HCT116 (cell line): ENCODE results near the gene GJC1. TPM values are rescaled to one million over a fixed set of nuclear protein-coding genes. Genes with fewer than 3 reads are reported as not detected.
A peak's percentile ranks its signal among the peaks of the same experiment; 100 is the strongest.

Experiments
- ATAC-seq: fragments of 200-7000 bp; cut with Tn5 transposase; 2 replicates; pipeline ENCODE4 v1.9.1; 2020; ENCODE audit warnings: mild to moderate bottlenecking, moderate library complexity
- BruUV-seq: library from RNA; stranded (reverse); fragments of 400-500 nt; replicated peaks from 2 replicates; lab custom pipeline; 2021; lab: Mats Ljungman, UMichigan
- CTCF ChIA-PET: fragments of 300-600 bp; sonication (Branson Sonifier 250); formaldehyde crosslinking; loops from one replicate; lab custom pipeline; 2021; ENCODE audit warnings: antibody characterized with exemption; lab: Charles Lee
- POLR2A ChIA-PET: fragments of 300-600, 350-600 bp; sonication (Branson Sonifier 250); formaldehyde crosslinking; loops from one replicate; lab custom pipeline; 2021; ENCODE audit warnings: antibody characterized with exemption; lab: Charles Lee
- RAD21 ChIA-PET, 2 experiments: fragments of 300-600 bp; sonication (Branson Sonifier 250); formaldehyde crosslinking; loops; one replicate each; lab custom pipeline; 2023; ENCODE audit warnings: low total read pairs in 2 of 2; ENCODE audit not compliant: uncharacterized antibody in 2 of 2, unreplicated experiment in 2 of 2, low non-redundant PET in 1 of 2; lab: Charles Lee
- DNase-seq: peaks from one replicate; pipeline ENCODE4 v3.0.0-alpha.2; 2010; ENCODE audit warnings: low read depth, low spot score
- H2AFZ ChIP-seq: fragments of 200-600 bp; shearing (Covaris generic), sonication (generic); 2 replicates; pipeline ENCODE4 v1.6.1; 2017; ENCODE audit warnings: low read depth, mixed run types, mixed read lengths, antibody characterized with exemption, low read length; ENCODE audit not compliant: poor library complexity, severe bottlenecking
- H3K27ac ChIP-seq: 2 replicates; pipeline ENCODE4 v1.5.1; 2012; ENCODE audit warnings: low read depth, low read length
- H3K27me3 ChIP-seq: fragments of 200-600 bp; sonication (generic); 2 replicates; pipeline ENCODE4 v1.6.1; 2016; ENCODE audit warnings: mixed run types, low read length, mixed read lengths; ENCODE audit not compliant: insufficient read depth
- H3K36me3 ChIP-seq, 2 experiments: fragments of 200-500 bp in 1 of 2; fragments of 200-600 bp in 1 of 2; sonication (Bioruptor generic) in 1 of 2; sonication (generic) in 1 of 2; 2 replicates each; pipeline versions ENCODE4 v1.5.1 to v1.6.1; 2014 to 2016; ENCODE audit warnings: low read length in 2 of 2, inconsistent platforms in 1 of 2, mixed read lengths in 1 of 2, mixed run types in 1 of 2; ENCODE audit not compliant: insufficient read depth in 2 of 2, control insufficient read depth in 1 of 2
- H3K4me1 ChIP-seq, 2 experiments: fragments of 200-600 bp in 1 of 2; sonication (generic) in 1 of 2; 2 replicates each; pipeline versions ENCODE4 v1.5.1 to v1.6.1; 2012 to 2017; ENCODE audit warnings: low read length in 2 of 2, inconsistent platforms in 1 of 2, mild to moderate bottlenecking in 1 of 2, mixed read lengths in 1 of 2, mixed run types in 1 of 2, moderate library complexity in 1 of 2; ENCODE audit not compliant: insufficient read depth in 2 of 2, control insufficient read depth in 1 of 2
- H3K4me2 ChIP-seq: fragments of 200-600 bp; sonication (generic); 2 replicates; pipeline ENCODE4 v1.6.1; 2017; ENCODE audit warnings: mixed run types, low read length, mixed read lengths
- H3K4me3 ChIP-seq, 2 experiments: fragments of 200-600 bp in 1 of 2; sonication (generic) in 1 of 2; replicated peaks in 1 of 2; 2 replicates each; pipeline ENCODE4 v1.5.1; 2011 to 2016; ENCODE audit warnings: low read length in 2 of 2, control low read depth in 1 of 2, low read depth in 1 of 2, mild to moderate bottlenecking in 1 of 2, mixed read lengths in 1 of 2, mixed run types in 1 of 2
- H3K79me2 ChIP-seq: fragments of 200-600 bp; sonication (generic); 2 replicates; pipeline ENCODE4 v1.6.1; 2017; ENCODE audit warnings: mild to moderate bottlenecking, mixed run types, low read length, moderate library complexity, mixed read lengths; ENCODE audit not compliant: insufficient read depth
- H3K9ac ChIP-seq: fragments of 200-600 bp; sonication (generic); 2 replicates; pipeline ENCODE4 v1.6.1; 2016; ENCODE audit warnings: low read length, mixed read lengths
- H3K9me2 ChIP-seq: fragments of 200-600 bp; sonication (generic), shearing (Covaris generic); 2 replicates; pipeline ENCODE4 v1.6.1; 2017; ENCODE audit warnings: mixed run types, mild to moderate bottlenecking, moderate library complexity; ENCODE audit not compliant: insufficient read depth
- H3K9me3 ChIP-seq, 2 experiments: fragments of 200-500 bp in 1 of 2; fragments of 200-600 bp in 1 of 2; sonication (Bioruptor generic) in 1 of 2; sonication (generic) in 1 of 2; 2 replicates each; pipeline ENCODE4 v1.6.1; 2014 to 2017; ENCODE audit warnings: low read length in 2 of 2, mixed read lengths in 2 of 2, inconsistent platforms in 1 of 2, low read depth in 1 of 2, mild to moderate bottlenecking in 1 of 2, mixed run types in 1 of 2, moderate library complexity in 1 of 2; ENCODE audit not compliant: control insufficient read depth in 1 of 2, insufficient read depth in 1 of 2
- H4K20me1 ChIP-seq: fragments of 200-600 bp; sonication (generic), shearing (Covaris generic); 2 replicates; pipeline ENCODE4 v1.6.1; 2017; ENCODE audit warnings: mixed run types, mild to moderate bottlenecking, moderate library complexity; ENCODE audit not compliant: insufficient read depth
- ATF3 ChIP-seq: IDR thresholded peaks from 2 replicates; pipeline ENCODE4 v1.6.1; 2012
- CEBPB ChIP-seq: IDR thresholded peaks from 2 replicates; pipeline ENCODE4 v1.6.1; 2012; ENCODE audit warnings: low read depth
- EGR1 ChIP-seq: IDR thresholded peaks from 2 replicates; pipeline ENCODE4 v1.6.1; 2012; ENCODE audit warnings: low read depth
- EZH2 ChIP-seq: fragments of 200-600 bp; sonication (generic); IDR thresholded peaks from 2 replicates; pipeline ENCODE4 v1.6.1; 2017; ENCODE audit warnings: antibody characterized with exemption, mixed run types
- EZH2phosphoT487 ChIP-seq: fragments of 200-600 bp; IDR thresholded peaks from 2 replicates; pipeline ENCODE4 v1.6.1; 2018; ENCODE audit warnings: antibody characterized with exemption, borderline replicate concordance
- FOSL1 ChIP-seq: IDR thresholded peaks from 2 replicates; pipeline ENCODE4 v1.6.1; 2012; ENCODE audit warnings: low read depth
- POLR2AphosphoS5 ChIP-seq: IDR thresholded peaks from 2 replicates; pipeline ENCODE4 v1.6.1; 2011; ENCODE audit warnings: mild to moderate bottlenecking, low read depth, low read length, moderate library complexity
- RAD21 ChIP-seq: IDR thresholded peaks from 2 replicates; pipeline ENCODE4 v1.6.1; 2012; ENCODE audit warnings: low read depth, mild to moderate bottlenecking
- SP1 ChIP-seq: IDR thresholded peaks from 2 replicates; pipeline ENCODE4 v1.6.1; 2012; ENCODE audit warnings: low read depth
- SRF ChIP-seq: IDR thresholded peaks from 2 replicates; pipeline ENCODE4 v1.6.1; 2012; ENCODE audit warnings: low read depth
- TCF7L2 ChIP-seq: IDR thresholded peaks from 2 replicates; pipeline ENCODE4 v1.7.0; 2011; ENCODE audit warnings: borderline replicate concordance, inconsistent platforms; ENCODE audit not compliant: insufficient read depth, insufficient read length; ENCODE audit errors: extremely low read depth
- YY1 ChIP-seq: IDR thresholded peaks from 2 replicates; pipeline ENCODE4 v1.6.1; 2011; ENCODE audit warnings: low read length, low read depth, moderate library complexity, mild to moderate bottlenecking; ENCODE audit not compliant: insufficient replicate concordance; ENCODE audit errors: extremely low read depth
- ZFX ChIP-seq: fragments of 450-650 bp; IDR thresholded peaks from 2 replicates; pipeline ENCODE4 v1.6.1; 2017
- ZNF274 ChIP-seq: fragments of 200-500 bp; sonication (Bioruptor generic); IDR thresholded peaks from 2 replicates; pipeline ENCODE4 v1.6.1; 2014; ENCODE audit warnings: mild to moderate bottlenecking, low read depth, low read length, inconsistent platforms
- intact Hi-C: fragments of 100-400 bp; cut with micrococcal nuclease; formaldehyde crosslinking; loops from 2 replicates; pipeline ENCODE4 v1.10.0; 2022
- total RNA-seq: library from RNA; stranded (reverse); gene quantifications from one replicate; pipeline ENCODE4 v1.2.1, GENCODE V29; 2021; ENCODE audit not compliant: unreplicated experiment
- TF ChIP-seq, protein P1 (sequence below): IDR thresholded peaks from 2 replicates; pipeline ENCODE4 v1.6.1; 2012

GJC1 gene
- total RNA-seq, 1 experiment from 2014 or later = 62.4 TPM

DNA sequence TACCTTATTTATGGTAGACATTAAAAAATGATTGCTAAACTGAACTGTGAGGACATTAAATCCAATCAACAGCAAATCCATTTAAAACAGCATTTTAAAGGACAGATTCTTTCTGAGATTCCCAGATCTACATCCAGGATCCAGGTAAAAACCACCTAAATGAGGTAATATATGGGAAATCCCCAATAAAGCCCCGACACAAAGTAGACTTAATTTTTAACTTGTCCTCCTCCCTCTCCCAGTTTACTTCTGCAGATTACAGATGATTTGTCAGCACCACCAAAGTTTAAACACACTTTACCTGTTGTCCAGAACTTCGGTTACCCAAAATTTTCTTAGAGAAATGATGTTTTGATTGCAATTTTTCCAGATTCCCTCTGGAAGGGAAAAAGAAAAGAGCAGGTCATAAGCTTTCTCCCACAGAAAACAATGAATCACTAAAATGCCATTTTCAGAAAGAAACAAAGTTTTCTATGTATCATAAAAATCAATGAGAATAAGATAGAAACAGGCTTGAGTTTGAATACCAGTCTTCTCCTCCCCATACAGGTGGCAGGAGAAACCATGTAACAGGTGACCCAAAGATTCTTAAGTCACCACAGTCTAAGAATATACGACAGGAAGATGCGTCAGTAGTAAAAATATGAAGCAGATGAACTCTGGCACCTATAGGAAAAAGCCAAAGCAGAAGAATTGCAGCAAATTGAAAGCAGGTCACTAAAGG is 22.8 kb downstream of the GJC1 start:
- Histone ChIP-seq H3K9me3 (no peaks in the 10 kb centered on the region), H4K20me1 (peaks cover 6% of the 10 kb centered on the region; the same call in 1 of the 2 replicates), H3K79me2 (peaks cover 99% of the 10 kb centered on the region), H3K27ac (no peak overlapping the region), H3K4me3 (no peak overlapping the region), H2AFZ (no peak overlapping the region), H3K4me1 (peaks cover 3 to 22% of the 10 kb centered on the region in 2 experiments; a peak in 2 of 4 replicates), H3K4me2 (no peak overlapping the region), H3K9me2 (no peaks in the 10 kb centered on the region), H3K9ac (no peak overlapping the region), H3K36me3 (peaks cover 22 to 31% of the 10 kb centered on the region in 2 experiments), H3K27me3 (no peaks in the 10 kb centered on the region)
- CTCF ChIA-PET = interaction anchor here (1.0 kb wide), 1 partner anchor 28 kb away, joined by 4 read pairs; no protein-coding TSS in a partner anchor
- intact Hi-C loops = no loop called here
- POLR2A ChIA-PET = no interaction called here
- no peak for DNase-seq
- BruUV-seq = no TSS peak
- ATAC-seq = no peak
- TF ChIP-seq EZH2phosphoT487 = no peak
- TF ChIP-seq SP1 = no peak
- TF ChIP-seq POLR2AphosphoS5 = no peak
- TF ChIP-seq CEBPB = no peak
- TF ChIP-seq ZFX = no peak
- TF ChIP-seq ATF3 = no peak
- no peak for TF ChIP-seq EZH2
- RAD21 ChIA-PET = no interaction called here

DNA sequence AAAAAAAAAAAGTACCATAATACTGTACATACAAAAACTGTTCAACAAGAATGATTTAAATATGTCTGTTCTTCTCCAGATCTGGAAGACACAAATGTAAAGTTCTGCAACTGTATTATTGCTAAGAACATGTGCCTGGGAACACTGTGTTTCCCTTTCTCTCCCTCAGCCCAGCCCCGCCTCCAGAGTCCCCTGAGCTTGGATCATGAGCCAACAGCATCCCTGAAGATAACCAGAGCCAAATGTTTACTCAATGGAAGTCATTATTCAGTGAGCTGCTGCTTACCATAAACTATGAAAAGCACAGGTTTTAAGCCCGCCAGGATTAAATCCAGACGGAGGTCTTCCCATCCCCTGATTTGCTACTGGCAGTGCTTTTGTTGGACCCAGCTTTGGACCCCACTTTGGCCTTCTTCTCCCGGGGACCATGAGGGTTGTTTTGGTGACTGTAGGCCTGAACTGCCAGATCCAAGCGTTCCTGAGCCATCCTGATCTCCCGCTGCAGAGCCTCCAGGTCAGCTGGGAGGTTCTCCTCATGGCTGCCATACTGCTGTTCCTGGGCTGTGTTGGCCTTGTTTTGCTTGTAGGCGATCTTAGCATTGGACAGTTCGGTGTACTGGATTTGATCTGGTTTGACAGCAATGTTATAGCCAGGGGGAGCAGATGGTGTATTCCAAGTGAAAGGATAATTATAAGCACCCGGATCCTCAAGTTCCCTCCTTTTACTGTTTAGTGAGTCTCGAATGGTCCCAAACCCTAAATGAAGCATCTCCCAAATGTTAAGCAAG is 25.6 kb downstream of the GJC1 start:
- no peak overlapping the region for H3K4me3 ChIP-seq
- RAD21 ChIA-PET = no interaction called here
- TF ChIP-seq SRF (no peak), YY1 (no peak), ZFX (no peak), POLR2AphosphoS5 (no peak), ZNF274 (no peak), ATF3 (no peak), FOSL1 (no peak), RAD21 (no peak), TCF7L2 (no peak), EGR1 (no peak), EZH2phosphoT487 (no peak), SP1 (no peak)
- TF ChIP-seq, protein P1, sequence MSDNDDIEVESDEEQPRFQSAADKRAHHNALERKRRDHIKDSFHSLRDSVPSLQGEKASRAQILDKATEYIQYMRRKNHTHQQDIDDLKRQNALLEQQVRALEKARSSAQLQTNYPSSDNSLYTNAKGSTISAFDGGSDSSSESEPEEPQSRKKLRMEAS = no peak
- H3K27ac ChIP-seq = no peak overlapping the region
- ATAC-seq (no peak), DNase-seq (no peak)
- intact Hi-C loops = no loop called here
- POLR2A ChIA-PET = no interaction called here
- no peak overlapping the region for H3K9ac ChIP-seq
- H3K9me3 ChIP-seq = no peaks in the 10 kb centered on the region
- H3K4me1 ChIP-seq = peaks cover 0 to 12% of the 10 kb centered on the region in 2 experiments; a peak in 2 of 4 replicates
- H3K9me2 ChIP-seq = no peaks in the 10 kb centered on the region
- CTCF ChIA-PET = no interaction called here
- TSS peak; percentile 28 for BruUV-seq
- no peak overlapping the region for H3K4me2 ChIP-seq
- H3K79me2 ChIP-seq = peaks cover 97% of the 10 kb centered on the region
- H4K20me1 ChIP-seq = peaks cover 6% of the 10 kb centered on the region; the same call in 1 of the 2 replicates
- H3K27me3 ChIP-seq = no peaks in the 10 kb centered on the region
- peaks cover 24 to 49% of the 10 kb centered on the region in 2 experiments for H3K36me3 ChIP-seq
- no peak overlapping the region for H2AFZ ChIP-seq
